ENCODE measurements around the gene PHF19.
A peak's percentile ranks its signal among the peaks of the same experiment; 100 is the strongest.

Gene PHF19

GRCh38 chr9:120902569-120903535, 25.9 kb upstream of the PHF19 start:
- no peaks in the 10 kb centered on the region for H3K4me1 ChIP-seq (ENCODE audit: control insufficient read depth in 5 of 5, insufficient read depth in 5 of 5, low read length in 5 of 5)
- no peak overlapping the region for H3K27ac ChIP-seq (ENCODE audit: low read depth, low read length)
- H3K36me3 ChIP-seq (ENCODE audit: control insufficient read depth in 5 of 5, insufficient read depth in 5 of 5, low read length in 5 of 5) = peaks cover 0 to 20% (median 6%) of the 10 kb centered on the region in 5 donors
- peaks cover 0 to 3% (median 0%) of the 10 kb centered on the region in 5 donors for H3K27me3 ChIP-seq (ENCODE audit: control insufficient read depth in 5 of 5, insufficient read depth in 4 of 5, low read length in 5 of 5)
- H3K4me3 ChIP-seq (ENCODE audit: low read depth in 1 of 5, low read length in 5 of 5) = no peak overlapping the region
- H3K9me3 ChIP-seq (ENCODE audit: control insufficient read depth in 5 of 5, low read length in 5 of 5) = no peaks in the 10 kb centered on the region
- no peak overlapping the region for H3K9ac ChIP-seq (ENCODE audit: low read length in 5 of 5)

- H3K4me3 ChIP-seq (ENCODE audit: low read depth in 1 of 5, low read length in 5 of 5) = no peak overlapping the region
- H3K27me3 ChIP-seq (ENCODE audit: control insufficient read depth in 5 of 5, insufficient read depth in 4 of 5, low read length in 5 of 5) = peaks cover 0 to 3% (median 0%) of the 10 kb centered on the region in 5 donors
- H3K9me3 ChIP-seq (ENCODE audit: control insufficient read depth in 5 of 5, low read length in 5 of 5) = no peaks in the 10 kb centered on the region
- H3K4me1 ChIP-seq (ENCODE audit: control insufficient read depth in 5 of 5, insufficient read depth in 5 of 5, low read length in 5 of 5) = peaks cover 0 to 6% (median 4%) of the 10 kb centered on the region in 5 donors
- H3K9ac ChIP-seq (ENCODE audit: low read length in 5 of 5) = no peak overlapping the region
- peaks cover 0 to 16% (median 6%) of the 10 kb centered on the region in 5 donors for H3K36me3 ChIP-seq (ENCODE audit: control insufficient read depth in 5 of 5, insufficient read depth in 5 of 5, low read length in 5 of 5)
- no peak overlapping the region for H3K27ac ChIP-seq (ENCODE audit: low read depth, low read length)
Observed at GRCh38 chr9:120901755-120902568, 25.0 kb upstream of the PHF19 start.

- Histone ChIP-seq H3K4me3 (ENCODE audit: low read depth in 1 of 5, low read length in 5 of 5) (no peak overlapping the region), H3K9ac (ENCODE audit: low read length in 5 of 5) (no peak overlapping the region), H3K9me3 (ENCODE audit: control insufficient read depth in 5 of 5, low read length in 5 of 5) (no peaks in the 10 kb centered on the region), H3K4me1 (ENCODE audit: control insufficient read depth in 5 of 5, insufficient read depth in 5 of 5, low read length in 5 of 5) (peaks cover 0 to 8% (median 5%) of the 10 kb centered on the region in 5 donors), H3K27me3 (ENCODE audit: control insufficient read depth in 5 of 5, insufficient read depth in 4 of 5, low read length in 5 of 5) (peaks cover 0 to 3% (median 0%) of the 10 kb centered on the region in 5 donors), H3K36me3 (ENCODE audit: control insufficient read depth in 5 of 5, insufficient read depth in 5 of 5, low read length in 5 of 5) (peaks cover 0 to 16% (median 6%) of the 10 kb centered on the region in 5 donors), H3K27ac (ENCODE audit: low read depth, low read length) (no peak overlapping the region)
Observed at GRCh38 chr9:120900824-120901223, 23.8 kb upstream of the PHF19 start.

- Histone ChIP-seq H3K9ac (ENCODE audit: low read length in 5 of 5) (no peak overlapping the region), H3K36me3 (ENCODE audit: control insufficient read depth in 5 of 5, insufficient read depth in 5 of 5, low read length in 5 of 5) (peaks cover 0 to 7% (median 4%) of the 10 kb centered on the region in 5 donors), H3K27ac (ENCODE audit: low read depth, low read length) (no peak overlapping the region), H3K4me1 (ENCODE audit: control insufficient read depth in 5 of 5, insufficient read depth in 5 of 5, low read length in 5 of 5) (peaks cover 0 to 13% (median 10%) of the 10 kb centered on the region in 5 donors), H3K9me3 (ENCODE audit: control insufficient read depth in 5 of 5, low read length in 5 of 5) (no peaks in the 10 kb centered on the region), H3K27me3 (ENCODE audit: control insufficient read depth in 5 of 5, insufficient read depth in 4 of 5, low read length in 5 of 5) (peaks cover 0 to 3% (median 0%) of the 10 kb centered on the region in 5 donors), H3K4me3 (ENCODE audit: low read depth in 1 of 5, low read length in 5 of 5) (no peak overlapping the region)
Observed at GRCh38 chr9:120899490-120900068, 22.6 kb upstream of the PHF19 start.

- H3K4me3 ChIP-seq (ENCODE audit: low read depth in 1 of 5, low read length in 5 of 5) = no peak overlapping the region
- no peaks in the 10 kb centered on the region for H3K36me3 ChIP-seq (ENCODE audit: control insufficient read depth in 5 of 5, insufficient read depth in 5 of 5, low read length in 5 of 5)
- peaks cover 0 to 17% (median 13%) of the 10 kb centered on the region in 5 donors for H3K4me1 ChIP-seq (ENCODE audit: control insufficient read depth in 5 of 5, insufficient read depth in 5 of 5, low read length in 5 of 5)
Observed at GRCh38 chr9:120898396-120898795, 21.4 kb upstream of the PHF19 start.

GRCh38 chr9:120895951-120896350, 19.0 kb upstream of the PHF19 start:
- Histone ChIP-seq H3K27me3 (ENCODE audit: control insufficient read depth in 5 of 5, insufficient read depth in 4 of 5, low read length in 5 of 5) (peaks cover 0 to 3% (median 0%) of the 10 kb centered on the region in 5 donors), H3K4me1 (ENCODE audit: control insufficient read depth in 5 of 5, insufficient read depth in 5 of 5, low read length in 5 of 5) (peaks cover 0 to 17% (median 13%) of the 10 kb centered on the region in 5 donors), H3K27ac (ENCODE audit: low read depth, low read length) (no peak overlapping the region), H3K9me3 (ENCODE audit: control insufficient read depth in 5 of 5, low read length in 5 of 5) (no peaks in the 10 kb centered on the region), H3K36me3 (ENCODE audit: control insufficient read depth in 5 of 5, insufficient read depth in 5 of 5, low read length in 5 of 5) (no peaks in the 10 kb centered on the region), H3K4me3 (ENCODE audit: low read depth in 1 of 5, low read length in 5 of 5) (no peak overlapping the region), H3K9ac (ENCODE audit: low read length in 5 of 5) (no peak overlapping the region)

More at GRCh38 chr9:120898396-120898795, 21.4 kb upstream of the PHF19 start:
- no peak overlapping the region for H3K9ac ChIP-seq (ENCODE audit: low read length in 5 of 5)
- H3K27me3 ChIP-seq (ENCODE audit: control insufficient read depth in 5 of 5, insufficient read depth in 4 of 5, low read length in 5 of 5) = peaks cover 0 to 3% (median 0%) of the 10 kb centered on the region in 5 donors
- H3K9me3 ChIP-seq (ENCODE audit: control insufficient read depth in 5 of 5, low read length in 5 of 5) = no peaks in the 10 kb centered on the region
- no peak overlapping the region for H3K27ac ChIP-seq (ENCODE audit: low read depth, low read length)

GRCh38 chr9:120894321-120895148, 17.5 kb upstream of the PHF19 start:
- peak overlapping the region in 2 of 5 donors; percentile 25 to 31 for H3K9ac ChIP-seq (ENCODE audit: low read length in 5 of 5)

GRCh38 chr9:120893611-120894307, 16.8 kb upstream of the PHF19 start:
- Histone ChIP-seq H3K9me3 (ENCODE audit: control insufficient read depth in 5 of 5, low read length in 5 of 5) (no peaks in the 10 kb centered on the region), H3K36me3 (ENCODE audit: control insufficient read depth in 5 of 5, insufficient read depth in 5 of 5, low read length in 5 of 5) (no peaks in the 10 kb centered on the region), H3K4me3 (ENCODE audit: low read depth in 1 of 5, low read length in 5 of 5) (peak overlapping the region in 1 of 5 donors; percentile 22), H3K9ac (ENCODE audit: low read length in 5 of 5) (peak overlapping the region in 1 of 5 donors; percentile 25), H3K27ac (ENCODE audit: low read depth, low read length) (no peak overlapping the region), H3K4me1 (ENCODE audit: control insufficient read depth in 5 of 5, insufficient read depth in 5 of 5, low read length in 5 of 5) (peaks cover 0 to 17% (median 13%) of the 10 kb centered on the region in 5 donors), H3K27me3 (ENCODE audit: control insufficient read depth in 5 of 5, insufficient read depth in 4 of 5, low read length in 5 of 5) (no peaks in the 10 kb centered on the region)

More at GRCh38 chr9:120894321-120895148, 17.5 kb upstream of the PHF19 start:
- Histone ChIP-seq H3K4me3 (ENCODE audit: low read depth in 1 of 5, low read length in 5 of 5) (peak overlapping the region; percentile 19 to 47 (median 42)), H3K27me3 (ENCODE audit: control insufficient read depth in 5 of 5, insufficient read depth in 4 of 5, low read length in 5 of 5) (peaks cover 0 to 1% (median 0%) of the 10 kb centered on the region in 5 donors), H3K9me3 (ENCODE audit: control insufficient read depth in 5 of 5, low read length in 5 of 5) (no peaks in the 10 kb centered on the region), H3K4me1 (ENCODE audit: control insufficient read depth in 5 of 5, insufficient read depth in 5 of 5, low read length in 5 of 5) (peaks cover 0 to 17% (median 13%) of the 10 kb centered on the region in 5 donors), H3K36me3 (ENCODE audit: control insufficient read depth in 5 of 5, insufficient read depth in 5 of 5, low read length in 5 of 5) (no peaks in the 10 kb centered on the region), H3K27ac (ENCODE audit: low read depth, low read length) (no peak overlapping the region)

All from subcutaneous abdominal adipose tissue (tissue), 5 donors.